Suprapubic skin (tissue), 4 donors: ENCODE data around the gene GPR35. TPM values are rescaled to one million over a fixed set of nuclear protein-coding genes. Genes with fewer than 3 reads are reported as not detected.

Experiments used
- DNase-seq, 2 donors: peaks; one replicate each; pipeline ENCODE4 v3.0.0-alpha.2; 2019; ENCODE audit warnings: low spot score in 2 of 2
- H3K27ac ChIP-seq: fragments of 200-600 bp; sonication (generic); one replicate; pipeline ENCODE4 v1.5.1; 2019
- H3K27me3 ChIP-seq: fragments of 200-600 bp; sonication (generic); one replicate; pipeline ENCODE4 v1.5.1; 2019
- H3K36me3 ChIP-seq: fragments of 200-600 bp; sonication (generic); one replicate; pipeline ENCODE4 v1.5.1; 2019
- H3K4me1 ChIP-seq: fragments of 200-600 bp; sonication (generic); one replicate; pipeline ENCODE4 v1.5.1; 2019
- H3K4me3 ChIP-seq: fragments of 200-600 bp; sonication (generic); one replicate; pipeline ENCODE4 v1.5.1; 2019; ENCODE audit warnings: mild to moderate bottlenecking
- H3K9me3 ChIP-seq: fragments of 200-600 bp; sonication (generic); one replicate; pipeline ENCODE4 v1.5.1; 2019
- CTCF ChIP-seq, 2 donors: fragments of 200-600 bp in 1 of 2; fragments of 450-650 bp in 1 of 2; sonication (generic) in 1 of 2; IDR thresholded peaks; one replicate each; pipeline ENCODE4 v1.5.1; 2016 to 2019; ENCODE audit warnings: antibody characterized with exemption in 2 of 2, mild to moderate bottlenecking in 1 of 2, moderate library complexity in 1 of 2
- EP300 ChIP-seq: sonication (generic); formaldehyde crosslinking; IDR thresholded peaks from one replicate; pipeline ENCODE4 v1.6.1; 2017; ENCODE audit warnings: antibody characterized with exemption
- POLR2A ChIP-seq, 2 donors: fragments of 450-650 bp; IDR thresholded peaks; one replicate each; pipeline ENCODE4 v1.6.1; 2017; ENCODE audit warnings: antibody characterized with exemption in 2 of 2, mild to moderate bottlenecking in 2 of 2, moderate library complexity in 2 of 2
- POLR2AphosphoS5 ChIP-seq, 3 donors: sonication (generic); formaldehyde crosslinking; IDR thresholded peaks; one replicate each; pipeline ENCODE4 v1.6.1; 2017; ENCODE audit warnings: antibody characterized with exemption in 3 of 3
- WGBS: methylation state at CpG from one replicate; pipeline ENCODE4 v1.1.5; 2018; 5-methylcytosine and 5-hydroxymethylcytosine counted together
- total RNA-seq, 4 donors: library from RNA; depleted of rRNA; stranded (reverse); fragments of >200 nt; gene quantifications; one replicate each; pipeline ENCODE4 v1.1.0, GENCODE V29; 2016

The GPR35 gene
- total RNA-seq, 4 donors from 2014 or later, result 1.4 to 7.5 (median 2.5) TPM

GRCh38 chr2:240596491-240596931 lies 28.8 kb upstream of the GPR35 start:
- Histone ChIP-seq H3K36me3 (peaks cover 60% of the 10 kb centered on the region), H3K4me3 (no peak overlapping the region), H3K27me3 (no peaks in the 10 kb centered on the region), H3K9me3 (no peaks in the 10 kb centered on the region), H3K4me1 (no peaks in the 10 kb centered on the region), H3K27ac (no peak overlapping the region)
- DNase-seq, result peak; percentile 56 to 76
- TF ChIP-seq POLR2A (IDR thresholded peaks at IDR 0.05), result no peak
- TF ChIP-seq CTCF (IDR thresholded peaks at IDR 0.05), result no peak
- no peak for TF ChIP-seq POLR2AphosphoS5 (IDR thresholded peaks at IDR 0.05)
- 84% methylated on average over 10 of the region's 23 CpGs for WGBS

GRCh38 chr2:240597054-240597418 lies 28.2 kb upstream of the GPR35 start:
- no peaks in the 10 kb centered on the region for H3K27me3 ChIP-seq
- peaks cover 55% of the 10 kb centered on the region for H3K36me3 ChIP-seq
- no peak for TF ChIP-seq CTCF (IDR thresholded peaks at IDR 0.05)
- no peak for TF ChIP-seq EP300
- TF ChIP-seq POLR2AphosphoS5 (IDR thresholded peaks at IDR 0.05), result no peak
- no peak for TF ChIP-seq POLR2A (IDR thresholded peaks at IDR 0.05)
- no peaks in the 10 kb centered on the region for H3K9me3 ChIP-seq
- H3K4me1 ChIP-seq, result no peaks in the 10 kb centered on the region
- 86% methylated on average over 9 of the region's 10 CpGs for WGBS
- no peak overlapping the region for H3K27ac ChIP-seq
- DNase-seq, result peak; percentile 58 to 66
- H3K4me3 ChIP-seq, result no peak overlapping the region

- WGBS, result 100% methylated on average over 4 of the region's 22 CpGs
- no peaks in the 10 kb centered on the region for H3K27me3 ChIP-seq
- peak; percentile 50 to 68 for DNase-seq
- peaks cover 53% of the 10 kb centered on the region for H3K36me3 ChIP-seq
- H3K4me1 ChIP-seq, result no peaks in the 10 kb centered on the region
- H3K27ac ChIP-seq, result no peak overlapping the region
- no peaks in the 10 kb centered on the region for H3K9me3 ChIP-seq
- TF ChIP-seq EP300 (no peak), POLR2AphosphoS5 (IDR thresholded peaks at IDR 0.05) (no peak), CTCF (IDR thresholded peaks at IDR 0.05) (no peak), POLR2A (IDR thresholded peaks at IDR 0.05) (no peak)
- no peak overlapping the region for H3K4me3 ChIP-seq
These were observed 27.7 kb upstream of the GPR35 start for GRCh38 chr2:240597419-240598181.

- Histone ChIP-seq H3K36me3 (peaks cover 53% of the 10 kb centered on the region), H3K4me3 (no peak overlapping the region), H3K4me1 (no peaks in the 10 kb centered on the region), H3K27me3 (no peaks in the 10 kb centered on the region), H3K27ac (no peak overlapping the region), H3K9me3 (no peaks in the 10 kb centered on the region)
- whole genome bisulfite sequencing, result 83% methylated on average over 1 of the region's 17 CpGs
- DNase-seq, result peak; percentile 50 to 76
- TF ChIP-seq EP300 (no peak), POLR2A (IDR thresholded peaks at IDR 0.05) (no peak), POLR2AphosphoS5 (IDR thresholded peaks at IDR 0.05) (no peak), CTCF (IDR thresholded peaks at IDR 0.05) (no peak)
These were observed 26.9 kb upstream of the GPR35 start for GRCh38 chr2:240598311-240598911.

GRCh38 chr2:240599141-240599583 lies 26.1 kb upstream of the GPR35 start:
- Histone ChIP-seq H3K27me3 (no peaks in the 10 kb centered on the region), H3K27ac (no peak overlapping the region), H3K4me3 (no peak overlapping the region), H3K9me3 (no peaks in the 10 kb centered on the region), H3K36me3 (peaks cover 47% of the 10 kb centered on the region), H3K4me1 (no peaks in the 10 kb centered on the region)
- peak; percentile 53 to 64 for DNase-seq
- WGBS, result 86% methylated on average over 10 of the region's 11 CpGs
- TF ChIP-seq EP300, result no peak
- no peak for TF ChIP-seq CTCF (IDR thresholded peaks at IDR 0.05)
- no peak for TF ChIP-seq POLR2A (IDR thresholded peaks at IDR 0.05)
- no peak for TF ChIP-seq POLR2AphosphoS5 (IDR thresholded peaks at IDR 0.05)
